Thyroid gland (tissue), 4 donors: ENCODE data around the gene MYO3A.

Experiments
- CTCF ChIP-seq, 6 experiments: fragments of 200-600 bp in 3 of 6; fragments of 450-650 bp in 3 of 6; sonication (generic) in 3 of 6; IDR thresholded peaks; one replicate each; pipeline ENCODE4 v1.5.1; 2016 to 2019; ENCODE audit warnings: antibody characterized with exemption in 6 of 6, mild to moderate bottlenecking in 2 of 6, inconsistent platforms in 1 of 6, moderate library complexity in 1 of 6
- POLR2A ChIP-seq, 2 donors: fragments of 450-650 bp; IDR thresholded peaks; one replicate each; pipeline ENCODE4 v1.6.1; 2017; ENCODE audit warnings: antibody characterized with exemption in 2 of 2, mild to moderate bottlenecking in 2 of 2, moderate library complexity in 1 of 2

GRCh38 chr10:26156019-26156418, 222.0 kb downstream of the MYO3A start:
- no peak for TF ChIP-seq POLR2A (IDR thresholded peaks at IDR 0.05)
- no peak for TF ChIP-seq CTCF (IDR thresholded peaks at IDR 0.05)
